Mucosa of stomach (tissue), 1 donor: ENCODE measurements around the gene CSAG2.
"Not testable (repeated sequence)": the region's sequence is repeated elsewhere in the genome, so short reads cannot be mapped to it uniquely, and the experiment has no call there.

ENCODE experiments used
- H3K27me3 ChIP-seq: one replicate; pipeline ENCODE4 v1.7.0; 2013; ENCODE audit warnings: mild to moderate bottlenecking, low read length; ENCODE audit not compliant: control insufficient read depth, insufficient read depth
- H3K36me3 ChIP-seq: one replicate; pipeline ENCODE4 v1.7.0; 2013; ENCODE audit warnings: low read length; ENCODE audit not compliant: control insufficient read depth, insufficient read depth
- H3K4me1 ChIP-seq: one replicate; pipeline ENCODE4 v1.7.0; 2013; ENCODE audit warnings: mild to moderate bottlenecking, low read length; ENCODE audit not compliant: control insufficient read depth, insufficient read depth
- H3K4me3 ChIP-seq: one replicate; pipeline ENCODE4 v1.7.0; 2013; ENCODE audit warnings: low read length
- H3K9ac ChIP-seq: one replicate; pipeline ENCODE4 v1.7.0; 2013; ENCODE audit warnings: mild to moderate bottlenecking, low read length, moderate library complexity
- H3K9me3 ChIP-seq: one replicate; pipeline ENCODE4 v1.7.0; 2013; ENCODE audit warnings: mild to moderate bottlenecking, low read length, moderate library complexity; ENCODE audit not compliant: control insufficient read depth
- donor health status: Pancreatic carcinoma.

CSAG2 gene, protein sequence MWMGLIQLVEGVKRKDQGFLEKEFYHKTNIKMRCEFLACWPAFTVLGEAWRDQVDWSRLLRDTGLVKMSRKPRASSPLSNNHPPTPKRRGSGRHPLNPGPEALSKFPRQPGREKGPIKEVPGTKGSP

DNA sequence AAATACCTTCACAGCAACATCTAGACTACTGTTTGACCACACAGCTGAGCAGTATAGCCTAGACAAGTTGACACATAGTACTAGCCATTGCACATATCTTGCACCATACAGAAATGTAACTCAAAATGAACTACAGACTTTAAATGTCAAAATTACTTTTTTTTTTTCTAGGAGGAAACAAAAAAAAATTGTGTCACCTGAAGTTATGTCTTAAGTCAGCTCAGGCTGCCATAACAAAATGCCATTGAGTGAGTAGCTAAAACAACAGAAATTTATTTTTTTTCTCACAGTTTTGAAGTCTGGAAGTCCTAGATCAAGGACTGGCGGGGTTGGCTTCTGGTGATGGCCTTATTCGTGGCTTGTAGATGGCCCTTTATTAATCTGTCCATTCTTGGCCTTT is at the start of gene CSAG2:
CSAG2 (minus strand) TSS at position 101 of the 400 bp plus-strand sequence. CDS start 161 bp downstream, outside the sequence.
- not testable (repeated sequence) for H3K36me3 ChIP-seq, H3K9ac ChIP-seq, H3K27me3 ChIP-seq, H3K4me3 ChIP-seq, H3K9me3 ChIP-seq, H3K4me1 ChIP-seq

GRCh38 chrX:152754871-152755270 is 45.8 kb upstream of the CSAG2 start:
- not testable (repeated sequence) for H3K27me3 ChIP-seq, H3K4me1 ChIP-seq, H3K9ac ChIP-seq, H3K36me3 ChIP-seq, H3K4me3 ChIP-seq, H3K9me3 ChIP-seq

- not testable (repeated sequence) for H3K36me3 ChIP-seq, H3K27me3 ChIP-seq, H3K4me3 ChIP-seq, H3K9me3 ChIP-seq, H3K4me1 ChIP-seq, H3K9ac ChIP-seq
Observed at GRCh38 chrX:152753686-152754650, 44.9 kb upstream of the CSAG2 start, which contains the start of gene MAGEA2. Gene MAGEA2, minus strand, starts transcription at chrX:152753842. Its CDS starts 2,479 bp downstream, at chrX:152751363.

- H3K4me1 ChIP-seq = no peaks in the 10 kb centered on the region
- H3K27me3 ChIP-seq = no peaks in the 10 kb centered on the region
- H3K4me3 ChIP-seq = no peak overlapping the region
- H3K36me3 ChIP-seq = no peaks in the 10 kb centered on the region
- H3K9me3 ChIP-seq = no peaks in the 10 kb centered on the region
- no peak overlapping the region for H3K9ac ChIP-seq
Observed at GRCh38 chrX:152738560-152738959, 29.5 kb upstream of the CSAG2 start.

- not testable (repeated sequence) for H3K27me3 ChIP-seq, H3K9ac ChIP-seq, H3K9me3 ChIP-seq, H3K4me3 ChIP-seq, H3K4me1 ChIP-seq, H3K36me3 ChIP-seq
Observed at GRCh38 chrX:152736528-152736927, 27.5 kb upstream of the CSAG2 start.

GRCh38 chrX:152735860-152736511 is 26.9 kb upstream of the CSAG2 start:
- Histone ChIP-seq H3K4me3 (no peak overlapping the region), H3K9me3 (no peaks in the 10 kb centered on the region), H3K4me1 (no peaks in the 10 kb centered on the region), H3K36me3 (no peaks in the 10 kb centered on the region), H3K9ac (no peak overlapping the region), H3K27me3 (no peaks in the 10 kb centered on the region)

GRCh38 chrX:152735101-152735500 is 26.0 kb upstream of the CSAG2 start:
- no peak overlapping the region for H3K9ac ChIP-seq
- no peaks in the 10 kb centered on the region for H3K9me3 ChIP-seq
- no peak overlapping the region for H3K4me3 ChIP-seq
- H3K36me3 ChIP-seq = no peaks in the 10 kb centered on the region
- no peaks in the 10 kb centered on the region for H3K4me1 ChIP-seq
- H3K27me3 ChIP-seq = no peaks in the 10 kb centered on the region

- H3K9me3 ChIP-seq, H3K9ac ChIP-seq, H3K36me3 ChIP-seq, H3K27me3 ChIP-seq, H3K4me1 ChIP-seq, H3K4me3 ChIP-seq: not testable (repeated sequence)
Observed at GRCh38 chrX:152734143-152734858, 25.2 kb upstream of the CSAG2 start.

- no peak within 1 kb of the TSS for H3K4me3 ChIP-seq
- H3K9ac ChIP-seq = no peak within 1 kb of the TSS
- H3K27me3 ChIP-seq = no peaks in the 10 kb centered on the region
- H3K4me1 ChIP-seq = no peaks in the 10 kb centered on the region
- no peaks in the 10 kb centered on the region for H3K36me3 ChIP-seq
- H3K9me3 ChIP-seq = no peaks in the 10 kb centered on the region
Observed at GRCh38 chrX:152733261-152733975, 24.3 kb upstream of the CSAG2 start, which contains the start of the genes CSAG1 and MAGEA12. Gene CSAG1, minus strand, starts transcription at chrX:152733721. Its CDS starts 1,261 bp downstream, at chrX:152732460. Gene MAGEA12, plus strand, starts transcription at chrX:152733757. Its CDS starts 2,405 bp downstream, at chrX:152736162.

GRCh38 chrX:152725409-152725808 is 16.3 kb upstream of the CSAG2 start:
- Histone ChIP-seq H3K27me3 (no peaks in the 10 kb centered on the region), H3K9me3 (no peaks in the 10 kb centered on the region), H3K4me3 (no peak overlapping the region), H3K4me1 (no peaks in the 10 kb centered on the region), H3K36me3 (no peaks in the 10 kb centered on the region), H3K9ac (no peak overlapping the region)
